ENCODE data around the gene KIF16B. TPM values are rescaled to one million over a fixed set of nuclear protein-coding genes. Genes with fewer than 3 reads are reported as not detected.
A peak's percentile ranks its signal among the peaks of the same experiment; 100 is the strongest.

The KIF16B gene
- total RNA-seq, 1 donor from 2014 or later: 27.0 TPM

DNA sequence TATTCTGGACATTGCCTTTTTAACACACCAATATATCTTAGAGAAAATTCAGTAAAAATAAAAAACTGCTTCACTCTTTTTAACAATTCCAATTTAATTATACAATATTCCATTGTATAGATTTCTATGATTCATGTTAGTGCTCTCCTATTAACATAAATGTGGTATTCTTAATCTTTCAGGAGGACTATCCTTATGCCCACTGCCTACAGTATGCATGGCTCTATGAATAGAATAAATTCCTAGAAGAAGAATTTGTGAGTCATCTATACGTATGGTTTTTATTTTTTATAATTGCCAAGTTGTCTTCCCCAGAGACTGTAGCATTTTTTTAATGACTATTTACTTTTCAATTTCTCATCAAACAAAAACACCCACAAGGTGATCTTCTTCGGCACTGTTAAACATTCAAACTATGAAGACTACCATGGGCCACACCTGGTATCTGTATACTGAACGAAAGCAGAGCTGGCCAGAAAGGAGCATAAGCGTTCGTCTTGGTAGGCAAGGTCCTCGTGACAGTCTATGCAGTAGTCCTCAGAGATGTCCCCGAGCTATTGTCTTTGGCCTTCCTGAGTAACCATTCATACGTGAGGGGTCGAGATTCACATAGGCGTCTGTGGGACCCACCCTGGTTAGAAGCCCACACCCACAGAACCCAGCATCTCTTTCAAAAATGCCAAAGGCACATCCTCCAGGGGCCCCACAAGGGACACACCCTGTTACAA, 74.6 kb downstream of the KIF16B start:
- H3K4me3 Mint-ChIP-seq (ENCODE audit: unreplicated experiment): no peak overlapping the region
- no peaks in the 10 kb centered on the region for H3K9me3 Mint-ChIP-seq (ENCODE audit: unreplicated experiment)
- no peak overlapping the region for H3K27ac Mint-ChIP-seq (ENCODE audit: unreplicated experiment)
- H3K4me1 Mint-ChIP-seq (ENCODE audit: low read depth, unreplicated experiment): peaks cover 10% of the 10 kb centered on the region
- H3K36me3 Mint-ChIP-seq (ENCODE audit: unreplicated experiment): no peaks in the 10 kb centered on the region
- H3K27me3 Mint-ChIP-seq (ENCODE audit: unreplicated experiment): no peaks in the 10 kb centered on the region
- TF ChIP-seq, protein P1, sequence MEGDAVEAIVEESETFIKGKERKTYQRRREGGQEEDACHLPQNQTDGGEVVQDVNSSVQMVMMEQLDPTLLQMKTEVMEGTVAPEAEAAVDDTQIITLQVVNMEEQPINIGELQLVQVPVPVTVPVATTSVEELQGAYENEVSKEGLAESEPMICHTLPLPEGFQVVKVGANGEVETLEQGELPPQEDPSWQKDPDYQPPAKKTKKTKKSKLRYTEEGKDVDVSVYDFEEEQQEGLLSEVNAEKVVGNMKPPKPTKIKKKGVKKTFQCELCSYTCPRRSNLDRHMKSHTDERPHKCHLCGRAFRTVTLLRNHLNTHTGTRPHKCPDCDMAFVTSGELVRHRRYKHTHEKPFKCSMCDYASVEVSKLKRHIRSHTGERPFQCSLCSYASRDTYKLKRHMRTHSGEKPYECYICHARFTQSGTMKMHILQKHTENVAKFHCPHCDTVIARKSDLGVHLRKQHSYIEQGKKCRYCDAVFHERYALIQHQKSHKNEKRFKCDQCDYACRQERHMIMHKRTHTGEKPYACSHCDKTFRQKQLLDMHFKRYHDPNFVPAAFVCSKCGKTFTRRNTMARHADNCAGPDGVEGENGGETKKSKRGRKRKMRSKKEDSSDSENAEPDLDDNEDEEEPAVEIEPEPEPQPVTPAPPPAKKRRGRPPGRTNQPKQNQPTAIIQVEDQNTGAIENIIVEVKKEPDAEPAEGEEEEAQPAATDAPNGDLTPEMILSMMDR (IDR thresholded peaks at IDR 0.05; ENCODE audit: partially characterized antibody, unreplicated experiment): no peak
- DNase-seq: no peak

DNA sequence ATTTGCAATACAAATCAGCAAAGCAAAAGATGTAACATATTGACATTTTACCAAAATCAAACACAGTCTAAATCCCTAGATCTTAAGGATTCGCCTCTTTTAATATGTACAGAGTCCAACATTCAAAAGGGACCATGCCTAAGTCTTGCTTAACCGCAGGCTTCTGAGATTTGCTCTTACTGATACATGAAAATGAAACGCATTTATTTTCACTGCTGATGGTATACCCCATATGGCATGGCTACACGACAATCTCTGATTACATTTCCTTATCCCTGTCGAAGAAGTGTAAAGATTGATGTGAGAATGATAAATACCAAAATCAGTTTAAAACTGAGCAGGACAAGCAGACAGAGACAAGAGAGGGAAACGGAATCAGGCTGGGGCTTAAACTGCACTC, 75.4 kb downstream of the KIF16B start:
- Mint-ChIP-seq H3K4me1 (ENCODE audit: low read depth, unreplicated experiment) (peaks cover 10% of the 10 kb centered on the region), H3K27ac (ENCODE audit: unreplicated experiment) (peak overlapping the region; percentile 17), H3K4me3 (ENCODE audit: unreplicated experiment) (no peak overlapping the region), H3K9me3 (ENCODE audit: unreplicated experiment) (no peaks in the 10 kb centered on the region), H3K36me3 (ENCODE audit: unreplicated experiment) (no peaks in the 10 kb centered on the region), H3K27me3 (ENCODE audit: unreplicated experiment) (no peaks in the 10 kb centered on the region)
- TF ChIP-seq, protein P1 (IDR thresholded peaks at IDR 0.05; ENCODE audit: partially characterized antibody, unreplicated experiment): no peak
- DNase-seq: no peak

DNA sequence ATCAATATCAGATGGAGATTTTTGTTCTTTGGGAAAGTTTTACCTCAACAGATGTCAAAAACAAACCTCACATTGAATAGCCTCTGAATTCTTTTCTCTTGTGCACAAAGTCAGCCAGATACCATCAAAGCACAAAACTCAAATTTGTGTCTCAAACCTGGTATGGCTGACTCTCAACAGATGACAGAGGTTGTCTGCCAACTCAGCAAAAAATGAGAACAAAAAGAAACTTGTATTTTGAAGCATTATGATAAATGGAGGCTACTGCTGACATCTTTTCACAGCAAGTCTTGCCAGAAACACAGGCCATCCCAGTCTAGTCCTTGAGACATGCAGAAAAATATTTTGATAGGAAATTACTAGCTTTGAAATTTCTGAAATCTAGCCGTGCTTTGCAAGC, 79.8 kb downstream of the KIF16B start:
- no peak for DNase-seq
- Mint-ChIP-seq H3K27me3 (ENCODE audit: unreplicated experiment) (peaks cover 3% of the 10 kb centered on the region), H3K9me3 (ENCODE audit: unreplicated experiment) (peaks cover 2% of the 10 kb centered on the region), H3K27ac (ENCODE audit: unreplicated experiment) (no peak overlapping the region), H3K4me1 (ENCODE audit: low read depth, unreplicated experiment) (peaks cover 28% of the 10 kb centered on the region), H3K36me3 (ENCODE audit: unreplicated experiment) (peaks cover 4% of the 10 kb centered on the region), H3K4me3 (ENCODE audit: unreplicated experiment) (no peak overlapping the region)
- TF ChIP-seq, protein P1 (IDR thresholded peaks at IDR 0.05; ENCODE audit: partially characterized antibody, unreplicated experiment): no peak

DNA sequence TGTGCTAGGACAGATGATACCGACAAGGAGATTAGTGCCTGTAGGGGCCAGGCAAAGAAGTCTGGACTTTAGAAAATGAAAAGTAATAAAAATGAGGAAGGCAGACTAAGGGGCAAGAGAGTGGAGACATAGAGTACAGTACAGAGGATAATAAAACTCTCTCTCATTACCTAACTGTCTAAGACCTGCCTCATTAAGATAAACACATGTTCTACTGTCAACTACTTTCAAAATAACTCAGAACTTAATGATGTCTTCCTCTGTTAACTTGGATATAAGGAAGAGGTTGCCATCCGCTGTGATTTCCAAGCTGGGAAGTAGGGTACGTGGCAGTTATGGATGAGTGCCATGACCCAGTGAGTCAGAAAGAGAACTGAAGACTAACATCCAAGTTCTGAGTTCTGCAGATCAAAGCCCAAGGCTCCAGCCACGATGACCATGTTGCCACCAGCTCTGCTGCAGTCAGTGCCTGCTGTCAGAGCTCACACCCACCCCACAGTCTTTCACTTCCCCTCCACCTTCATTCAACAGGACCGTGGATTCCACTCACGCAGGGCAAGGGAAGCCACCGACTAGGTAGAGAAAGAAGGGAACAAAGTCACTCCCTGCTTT, 81.8 kb downstream of the KIF16B start:
- no peak for DNase-seq
- H3K36me3 Mint-ChIP-seq (ENCODE audit: unreplicated experiment): peaks cover 4% of the 10 kb centered on the region
- H3K4me3 Mint-ChIP-seq (ENCODE audit: unreplicated experiment): no peak overlapping the region
- peaks cover 14% of the 10 kb centered on the region for H3K9me3 Mint-ChIP-seq (ENCODE audit: unreplicated experiment)
- peaks cover 36% of the 10 kb centered on the region for H3K4me1 Mint-ChIP-seq (ENCODE audit: low read depth, unreplicated experiment)
- TF ChIP-seq, protein P1 (IDR thresholded peaks at IDR 0.05; ENCODE audit: partially characterized antibody, unreplicated experiment): no peak
- peaks cover 14% of the 10 kb centered on the region for H3K27me3 Mint-ChIP-seq (ENCODE audit: unreplicated experiment)
- H3K27ac Mint-ChIP-seq (ENCODE audit: unreplicated experiment): no peak overlapping the region

DNA sequence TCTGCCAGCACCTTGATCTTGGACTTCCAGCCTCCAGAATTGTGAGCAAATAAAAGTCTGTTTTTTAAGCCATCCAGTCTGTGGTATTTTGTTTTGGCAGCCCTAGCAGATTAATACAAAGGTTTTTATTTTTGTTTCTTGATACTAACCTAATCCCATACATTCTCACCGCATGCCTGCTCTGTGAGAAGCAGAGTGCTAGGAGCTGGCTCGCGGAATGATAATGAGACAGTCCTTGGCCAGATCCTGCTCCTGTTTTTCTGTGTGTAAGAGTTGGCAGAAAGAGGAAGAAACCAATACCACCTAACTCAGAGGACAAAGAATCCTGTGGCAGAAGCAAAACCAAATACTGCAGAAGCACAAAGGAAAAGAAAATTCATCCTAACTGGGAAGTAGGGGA, 82.6 kb downstream of the KIF16B start:
- Mint-ChIP-seq H3K36me3 (ENCODE audit: unreplicated experiment) (peaks cover 4% of the 10 kb centered on the region), H3K27me3 (ENCODE audit: unreplicated experiment) (peaks cover 14% of the 10 kb centered on the region), H3K4me3 (ENCODE audit: unreplicated experiment) (peak overlapping the region; percentile 14), H3K9me3 (ENCODE audit: unreplicated experiment) (peaks cover 16% of the 10 kb centered on the region), H3K4me1 (ENCODE audit: low read depth, unreplicated experiment) (peaks cover 39% of the 10 kb centered on the region), H3K27ac (ENCODE audit: unreplicated experiment) (peak overlapping the region; percentile 62)
- DNase-seq: no peak
- TF ChIP-seq, protein P1 (IDR thresholded peaks at IDR 0.05; ENCODE audit: partially characterized antibody, unreplicated experiment): no peak
